Measurements from ENCODE around the gene MIEN1. TPM values are rescaled to one million over a fixed set of nuclear protein-coding genes. Genes with fewer than 3 reads are reported as not detected.

The MIEN1 gene
- polyA plus RNA-seq, 2 of the 4 experiments (the other 2 are of a cell fraction), result 63.9 to 85.5 TPM

GRCh38 chr17:39761861-39762496 lies 31.6 kb upstream of the MIEN1 start:
- ChIA-PET POLR2A (no interaction called here), CTCF (interaction anchor here (1.0 to 4.9 kb wide), 8 partner anchors 8 to 139 kb away, joined by 3 to 33 read pairs (median 6); partner anchors contain the start of genes MIEN1 and PNMT)
- Histone ChIP-seq H3K4me1 (no peaks in the 10 kb centered on the region), H3K9me3 (peaks cover 20% of the 10 kb centered on the region), H3K4me3 (no peak overlapping the region), H3K27ac (no peak overlapping the region), H3K4me2 (no peak overlapping the region)
- WGBS (ENCODE audit: missing lambda C conversion rate), result 68% methylated on average over 10 of the region's 10 CpGs
- DNase-seq (ENCODE audit: low read depth in 1 of 2, low spot score in 1 of 2) (no peak), FAIRE-seq (no peak), ATAC-seq (no peak)
- TF ChIP-seq PHF8 (IDR thresholded peaks at IDR 0.05; ENCODE audit: borderline replicate concordance, low read depth) (no peak), CTCF (IDR thresholded peaks at IDR 0.05) (no peak), CHD2 (IDR thresholded peaks at IDR 0.05; ENCODE audit: low read length, partially characterized antibody) (no peak), RARB (CRISPR knock-in tag; IDR thresholded peaks at IDR 0.05) (no peak), REST (IDR thresholded peaks at IDR 0.05) (no peak), TFCP2L1 (CRISPR knock-in tag; IDR thresholded peaks at IDR 0.05) (no peak), RAD21 (conservative IDR thresholded peaks at IDR 0.05 in 1 of 2, IDR thresholded peaks at IDR 0.05 in 1 of 2) (no peak), ELK1 (IDR thresholded peaks at IDR 0.05; ENCODE audit: low read depth, low read length) (no peak), MYC (IDR thresholded peaks at IDR 0.05; ENCODE audit: borderline replicate concordance, low read length) (no peak), EHMT2 (IDR thresholded peaks at IDR 0.05; ENCODE audit: low read depth) (no peak)

GRCh38 chr17:39759204-39759603 lies 28.9 kb upstream of the MIEN1 start:
- 67% methylated on average over 5 of the region's 5 CpGs for WGBS (ENCODE audit: missing lambda C conversion rate)
- FAIRE-seq, result no peak
- DNase-seq (ENCODE audit: low read depth in 1 of 2, low spot score in 1 of 2), result no peak
- POLR2A ChIA-PET, result no interaction called here
- no peak overlapping the region for H3K27ac ChIP-seq
- no peak for ATAC-seq
- H3K4me1 ChIP-seq, result no peaks in the 10 kb centered on the region
- no peaks in the 10 kb centered on the region for H3K9me3 ChIP-seq
- H3K4me2 ChIP-seq, result no peak overlapping the region
- CTCF ChIA-PET, result interaction anchor here (0.9 to 4.9 kb wide), 10 partner anchors 10 to 137 kb away, joined by 3 to 22 read pairs (median 4); partner anchors contain the start of gene MIEN1
- TF ChIP-seq ZC3H11A (IDR thresholded peaks at IDR 0.05) (no peak), CBX2 (IDR thresholded peaks at IDR 0.05; ENCODE audit: borderline replicate concordance, low read depth) (no peak), PBX3 (IDR thresholded peaks at IDR 0.05) (no peak), CHD2 (IDR thresholded peaks at IDR 0.05; ENCODE audit: low read length, partially characterized antibody) (no peak), MYC (IDR thresholded peaks at IDR 0.05; ENCODE audit: borderline replicate concordance, low read length) (no peak), CTCF (IDR thresholded peaks at IDR 0.05) (no peak), JUNB (IDR thresholded peaks at IDR 0.05) (no peak), TFCP2L1 (CRISPR knock-in tag; IDR thresholded peaks at IDR 0.05) (no peak), HOXB13 (CRISPR knock-in tag; IDR thresholded peaks at IDR 0.05; ENCODE audit: low read depth) (no peak), ATOH8 (CRISPR knock-in tag; IDR thresholded peaks at IDR 0.05; ENCODE audit: low read depth) (no peak), FOSL2 (IDR thresholded peaks at IDR 0.05) (no peak), FOSL2 (CRISPR knock-in tag; IDR thresholded peaks at IDR 0.05) (no peak), NPAS2 (CRISPR knock-in tag; IDR thresholded peaks at IDR 0.05; ENCODE audit: borderline replicate concordance) (no peak), ZSCAN20 (CRISPR knock-in tag; IDR thresholded peaks at IDR 0.05) (no peak), GATA3 (IDR thresholded peaks at IDR 0.05; ENCODE audit: borderline replicate concordance) (no peak)
- no peak overlapping the region for H3K4me3 ChIP-seq

Data from A549 (cell line).